Thymus (tissue), 11 donors: Measurements from ENCODE around the gene TEAD3. TPM values are rescaled to one million over a fixed set of nuclear protein-coding genes. Genes with fewer than 3 reads are reported as not detected.

Source experiments
- DNase-seq, 9 donors: peaks; one replicate each; pipeline ENCODE4 v3.0.0-alpha.2; 2013; ENCODE audit warnings: low spot score in 9 of 9, low read depth in 6 of 9, missing footprints in 1 of 9
- H3K27ac ChIP-seq, 2 donors: one replicate each; pipeline ENCODE4 v1.5.1; 2013; ENCODE audit warnings: control low read depth in 1 of 2, low read depth in 1 of 2, low read length in 1 of 2, mild to moderate bottlenecking in 1 of 2, moderate library complexity in 1 of 2
- H3K27me3 ChIP-seq, 2 donors: one replicate each; pipeline ENCODE4 v1.5.1; 2013; ENCODE audit warnings: low read length in 1 of 2; ENCODE audit not compliant: control insufficient read depth in 2 of 2, insufficient read depth in 1 of 2
- H3K36me3 ChIP-seq, 2 donors: one replicate each; pipeline ENCODE4 v1.5.1; 2013; ENCODE audit warnings: low read length in 1 of 2, mild to moderate bottlenecking in 1 of 2, moderate library complexity in 1 of 2; ENCODE audit not compliant: control insufficient read depth in 2 of 2, insufficient read depth in 2 of 2
- H3K4me1 ChIP-seq, 2 donors: one replicate each; pipeline ENCODE4 v1.5.1; 2013; ENCODE audit warnings: low read length in 2 of 2; ENCODE audit not compliant: control insufficient read depth in 2 of 2, insufficient read depth in 2 of 2
- H3K4me3 ChIP-seq, 2 donors: one replicate each; pipeline ENCODE4 v1.5.1; 2013; ENCODE audit warnings: low read length in 2 of 2, control low read depth in 1 of 2, mild to moderate bottlenecking in 1 of 2
- H3K9me3 ChIP-seq, 2 donors: one replicate each; pipeline ENCODE4 v1.5.1; 2013; ENCODE audit warnings: low read length in 1 of 2, mild to moderate bottlenecking in 1 of 2; ENCODE audit not compliant: control insufficient read depth in 2 of 2, insufficient read depth in 1 of 2
- WGBS: extraction: QIAGEN DNeasy Blood & Tissue Kit; methylation state at CpG from one replicate; pipeline ENCODE4 v1.1.7; 2013; 5-methylcytosine and 5-hydroxymethylcytosine counted together
- polyA plus RNA-seq: library from polyadenylated mRNA; stranded (reverse); fragments of 200-250 nt; gene quantifications from one replicate; pipeline ENCODE4 v1.2.3, GENCODE V29; 2013
- total RNA-seq: library from RNA; stranded (reverse); fragments of 120-200 nt; gene quantifications from one replicate; pipeline ENCODE4 v1.2.4, GENCODE V29; 2013
- donor health status: healthy.

TEAD3 gene
- total and polyA plus RNA-seq, 2 donors: 1.1 to 13.6 TPM

- Histone ChIP-seq H3K4me3 (no peak overlapping the region), H3K27ac (no peak overlapping the region), H3K27me3 (peaks cover 0 to 15% of the 10 kb centered on the region in 2 donors), H3K4me1 (peaks cover 5 to 23% of the 10 kb centered on the region in 2 donors), H3K36me3 (no peaks in the 10 kb centered on the region), H3K9me3 (no peaks in the 10 kb centered on the region)
- DNase-seq: no peak
- WGBS: 93% methylated on average over 3 of the region's 3 CpGs
Measured at GRCh38 chr6:35483490-35483889, 13.4 kb downstream of the TEAD3 start.

GRCh38 chr6:35483062-35483461, 13.8 kb downstream of the TEAD3 start:
- Histone ChIP-seq H3K4me1 (peaks cover 2 to 20% of the 10 kb centered on the region in 2 donors), H3K4me3 (no peak overlapping the region), H3K27me3 (peaks cover 0 to 15% of the 10 kb centered on the region in 2 donors), H3K36me3 (no peaks in the 10 kb centered on the region), H3K9me3 (no peaks in the 10 kb centered on the region), H3K27ac (no peak overlapping the region)
- DNase-seq: no peak
- WGBS: 98% methylated on average over 4 of the region's 4 CpGs

- H3K4me1 ChIP-seq: peaks cover 0 to 11% of the 10 kb centered on the region in 2 donors
- H3K9me3 ChIP-seq: no peaks in the 10 kb centered on the region
- H3K36me3 ChIP-seq: no peaks in the 10 kb centered on the region
- no peak overlapping the region for H3K4me3 ChIP-seq
- WGBS: 89% methylated on average over 8 of the region's 8 CpGs
- no peak overlapping the region for H3K27ac ChIP-seq
- H3K27me3 ChIP-seq: peaks cover 0 to 10% of the 10 kb centered on the region in 2 donors
- DNase-seq: no peak
Measured at GRCh38 chr6:35481226-35481625, 15.7 kb downstream of the TEAD3 start.

- Histone ChIP-seq H3K27me3 (no peaks in the 10 kb centered on the region), H3K36me3 (peaks cover 4 to 6% of the 10 kb centered on the region in 2 donors), H3K27ac (no peak overlapping the region)
Measured at GRCh38 chr6:35480176-35480575, 16.7 kb downstream of the TEAD3 start.

GRCh38 chr6:35478259-35478658, 18.6 kb downstream of the TEAD3 start:
- no peak overlapping the region for H3K27ac ChIP-seq
- H3K4me3 ChIP-seq: no peak overlapping the region
- DNase-seq: no peak
- H3K27me3 ChIP-seq: no peaks in the 10 kb centered on the region
- H3K4me1 ChIP-seq: no peaks in the 10 kb centered on the region
- H3K36me3 ChIP-seq: peaks cover 13 to 19% of the 10 kb centered on the region in 2 donors
- 97% methylated on average over 7 of the region's 7 CpGs for WGBS
- no peaks in the 10 kb centered on the region for H3K9me3 ChIP-seq

More at GRCh38 chr6:35480176-35480575, 16.7 kb downstream of the TEAD3 start:
- H3K9me3 ChIP-seq: no peaks in the 10 kb centered on the region
- peaks cover 0 to 9% of the 10 kb centered on the region in 2 donors for H3K4me1 ChIP-seq
- 97% methylated on average over 12 of the region's 12 CpGs for WGBS
- DNase-seq: no peak
- no peak overlapping the region for H3K4me3 ChIP-seq

- Histone ChIP-seq H3K36me3 (peaks cover 19 to 22% of the 10 kb centered on the region in 2 donors), H3K27me3 (no peaks in the 10 kb centered on the region), H3K4me3 (no peak overlapping the region), H3K9me3 (no peaks in the 10 kb centered on the region), H3K4me1 (no peaks in the 10 kb centered on the region), H3K27ac (no peak overlapping the region)
- 98% methylated on average over 5 of the region's 5 CpGs for WGBS
- no peak for DNase-seq
Measured at GRCh38 chr6:35477551-35478179, 19.2 kb downstream of the TEAD3 start.

GRCh38 chr6:35477028-35477427, 19.9 kb downstream of the TEAD3 start:
- H3K27me3 ChIP-seq: no peaks in the 10 kb centered on the region
- H3K36me3 ChIP-seq: peaks cover 25% of the 10 kb centered on the region in 2 donors
- no peaks in the 10 kb centered on the region for H3K9me3 ChIP-seq
- no peak for DNase-seq
- no peaks in the 10 kb centered on the region for H3K4me1 ChIP-seq
- H3K4me3 ChIP-seq: no peak overlapping the region
- H3K27ac ChIP-seq: no peak overlapping the region
- 94% methylated on average over 8 of the region's 8 CpGs for WGBS

- Histone ChIP-seq H3K9me3 (no peaks in the 10 kb centered on the region), H3K4me1 (peaks cover 0 to 2% of the 10 kb centered on the region in 2 donors), H3K27ac (no peak overlapping the region), H3K4me3 (no peak overlapping the region), H3K36me3 (peaks cover 32 to 35% of the 10 kb centered on the region in 2 donors), H3K27me3 (no peaks in the 10 kb centered on the region)
- 94% methylated on average over 14 of the region's 14 CpGs for WGBS
- DNase-seq: no peak
Measured at GRCh38 chr6:35476004-35476403, 20.9 kb downstream of the TEAD3 start.

GRCh38 chr6:35475573-35475972, 21.3 kb downstream of the TEAD3 start:
- Histone ChIP-seq H3K4me1 (peaks cover 0 to 5% of the 10 kb centered on the region in 2 donors), H3K9me3 (no peaks in the 10 kb centered on the region), H3K27me3 (no peaks in the 10 kb centered on the region), H3K36me3 (peaks cover 36 to 40% of the 10 kb centered on the region in 2 donors), H3K4me3 (no peak overlapping the region), H3K27ac (no peak overlapping the region)
- no peak for DNase-seq
- 97% methylated on average over 4 of the region's 4 CpGs for WGBS
